CD14-positive monocyte (primary cell): ENCODE measurements around the gene IRF2BP2. TPM values are rescaled to one million over a fixed set of nuclear protein-coding genes. Genes with fewer than 3 reads are reported as not detected.

Source experiments
- DNase-seq, 3 donors: peaks; one replicate each; pipeline ENCODE4 v3.0.0-alpha.2; 2011 to 2022
- H2AFZ ChIP-seq: 2 replicates; pipeline ENCODE4 v1.6.0; 2012; ENCODE audit warnings: mild to moderate bottlenecking, low read depth, low read length, inconsistent platforms; ENCODE audit not compliant: insufficient read depth, poor library complexity, severe bottlenecking
- H3K27ac ChIP-seq, 2 donors: 1 replicate in 1 of 2; 2 replicates in 1 of 2; pipeline ENCODE4 v1.5.1; 2012 to 2013; ENCODE audit warnings: low read length in 2 of 2, control low read depth in 1 of 2, inconsistent platforms in 1 of 2, low read depth in 1 of 2, mild to moderate bottlenecking in 1 of 2
- H3K27me3 ChIP-seq, 2 donors: one replicate each; pipeline versions ENCODE4 v1.6.0 to v1.6.1; 2011 to 2013; ENCODE audit warnings: low read length in 2 of 2; ENCODE audit not compliant: control insufficient read depth in 2 of 2, insufficient read depth in 2 of 2
- H3K36me3 ChIP-seq, 2 donors: replicated peaks in 1 of 2; 1 replicate in 1 of 2; 2 replicates in 1 of 2; pipeline versions ENCODE4 v1.5.1 to v1.6.1; 2012 to 2013; ENCODE audit warnings: low read length in 2 of 2, control low read depth in 1 of 2, inconsistent platforms in 1 of 2, mild to moderate bottlenecking in 1 of 2; ENCODE audit not compliant: insufficient read depth in 2 of 2, control insufficient read depth in 1 of 2
- H3K4me1 ChIP-seq, 2 donors: 1 replicate in 1 of 2; 2 replicates in 1 of 2; pipeline versions ENCODE4 v1.5.1 to v1.6.1; 2012 to 2013; ENCODE audit warnings: low read length in 2 of 2, control low read depth in 1 of 2, inconsistent platforms in 1 of 2, mild to moderate bottlenecking in 1 of 2, moderate library complexity in 1 of 2; ENCODE audit not compliant: insufficient read depth in 2 of 2, control insufficient read depth in 1 of 2
- H3K4me2 ChIP-seq: replicated peaks from 2 replicates; pipeline ENCODE3; 2012; ENCODE audit warnings: low read length, moderate library complexity, mild to moderate bottlenecking; ENCODE audit not compliant: poor library complexity, severe bottlenecking; ENCODE audit errors: extremely low read depth
- H3K4me3 ChIP-seq, 3 experiments: fragments of 200-600 bp in 1 of 3; sonication (generic) in 1 of 3; replicated peaks in 1 of 3; 1 replicate in 2 of 3; 2 replicates in 1 of 3; pipeline ENCODE4 v1.5.1; 2011 to 2013; ENCODE audit warnings: low read length in 3 of 3, mild to moderate bottlenecking in 3 of 3, control low read depth in 2 of 3, low read depth in 2 of 3, inconsistent platforms in 1 of 3, moderate library complexity in 1 of 3
- H3K79me2 ChIP-seq: 2 replicates; pipeline ENCODE4 v1.6.0; 2012; ENCODE audit warnings: mild to moderate bottlenecking, control low read depth, inconsistent platforms, low read length, moderate library complexity; ENCODE audit not compliant: insufficient read depth
- H3K9ac ChIP-seq: 2 replicates; pipeline ENCODE4 v1.6.0; 2017; ENCODE audit warnings: low read length, mild to moderate bottlenecking; ENCODE audit not compliant: insufficient read depth, poor library complexity, severe bottlenecking
- H3K9me3 ChIP-seq, 2 donors: replicated peaks in 1 of 2; 1 replicate in 1 of 2; 2 replicates in 1 of 2; pipeline versions ENCODE4 v1.5.1 to v1.6.1; 2012 to 2013; ENCODE audit warnings: low read length in 2 of 2, control low read depth in 1 of 2; ENCODE audit not compliant: control insufficient read depth in 1 of 2, insufficient read depth in 1 of 2
- H4K20me1 ChIP-seq: 2 replicates; pipeline ENCODE4 v1.6.0; 2012; ENCODE audit warnings: mild to moderate bottlenecking, low read length, control low read depth, moderate library complexity; ENCODE audit not compliant: insufficient read depth
- H3K27ac Mint-ChIP-seq, 7 donors: one replicate each; pipeline ENCODE4 v1.8.0; 2020; ENCODE audit warnings: mild to moderate bottlenecking in 7 of 7, mixed read lengths in 7 of 7, moderate library complexity in 6 of 7, inconsistent platforms in 2 of 7
- H3K27me3 Mint-ChIP-seq, 3 donors: one replicate each; pipeline ENCODE4 v1.8.0; 2021 to 2022; ENCODE audit warnings: low read depth in 3 of 3, mild to moderate bottlenecking in 3 of 3, mixed read lengths in 3 of 3, moderate library complexity in 3 of 3, inconsistent platforms in 1 of 3
- H3K36me3 Mint-ChIP-seq, 2 donors: one replicate each; pipeline ENCODE4 v1.8.0; 2020; ENCODE audit warnings: mixed read lengths in 2 of 2, inconsistent platforms in 1 of 2, mild to moderate bottlenecking in 1 of 2
- H3K4me1 Mint-ChIP-seq: one replicate; pipeline ENCODE4 v1.8.0; 2020; ENCODE audit warnings: mild to moderate bottlenecking, mixed read lengths
- H3K4me3 Mint-ChIP-seq, 2 donors: one replicate each; pipeline ENCODE4 v1.8.0; 2020; ENCODE audit warnings: mild to moderate bottlenecking in 2 of 2, mixed read lengths in 2 of 2, moderate library complexity in 1 of 2
- H3K9me3 Mint-ChIP-seq, 7 donors: one replicate each; pipeline ENCODE4 v1.8.0; 2020 to 2022; ENCODE audit warnings: mixed read lengths in 7 of 7, mild to moderate bottlenecking in 6 of 7, moderate library complexity in 6 of 7, inconsistent platforms in 2 of 7
- WGBS: methylation state at CpG from one replicate; pipeline ENCODE4 v1.1.5; 2013; ENCODE audit warnings: missing lambda C conversion rate; ENCODE audit not compliant: insufficient coverage; 5-methylcytosine and 5-hydroxymethylcytosine counted together
- intact Hi-C, 2 donors: fragments of 100-400 bp; cut with micrococcal nuclease; formaldehyde crosslinking; loops; one replicate each; pipeline versions ENCODE4 v1.15.0 to v1.15.1; 2023
- polyA plus RNA-seq, 3 donors: library from polyadenylated mRNA; depleted of rRNA in 1 of 3; unstranded in 2 of 3; stranded (reverse) in 1 of 3; fragments of 300-500 nt in 2 of 3; fragments of >200 nt in 1 of 3; fragmentation: Illumina TruSeq in 2 of 3; gene quantifications; 1 replicate in 2 of 3; 2 replicates in 1 of 3; pipeline ENCODE4 v1.2.3, GENCODE V29; 2012 to 2021
- TF ChIP-seq, protein P1 (sequence below): fragments of 200-600 bp; IDR thresholded peaks from one replicate; pipeline ENCODE4 v1.8.0; 2022; ENCODE audit warnings: antibody characterized with exemption, mild to moderate bottlenecking

The IRF2BP2 gene
- polyA plus RNA-seq, 3 donors, result 22.4 to 656 (median 22.6) TPM

DNA sequence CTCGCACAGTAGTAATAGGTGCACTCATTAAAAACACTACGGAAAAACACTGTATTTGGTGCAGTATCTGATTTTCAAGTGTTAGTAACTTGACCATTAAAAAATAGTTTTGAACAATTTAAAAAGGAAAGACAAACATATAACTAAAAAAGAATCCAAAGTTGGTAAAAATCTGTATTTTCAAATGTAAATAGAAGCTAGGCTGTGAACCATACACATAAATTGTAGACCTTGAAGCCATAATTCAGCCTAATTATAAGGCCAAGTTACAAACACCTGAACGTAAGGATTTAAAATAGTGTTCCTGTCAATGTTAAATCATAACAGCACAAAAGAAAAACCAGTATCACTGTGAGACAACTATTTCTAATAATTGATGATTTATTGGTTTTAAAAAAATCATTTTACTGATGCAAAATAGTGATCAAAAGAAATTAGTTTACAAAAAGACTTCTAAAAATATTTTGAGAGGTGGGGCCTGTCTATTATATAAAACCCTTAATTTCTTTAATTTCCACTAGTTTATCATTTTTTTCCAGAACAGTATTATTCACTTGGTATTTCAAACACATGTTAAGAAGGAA lies 4.5 kb downstream of the IRF2BP2 start:
- Mint-ChIP-seq H3K27me3 (no peaks in the 10 kb centered on the region), H3K27ac (peak overlapping the region in 6 of 7 donors; percentile 93 to 100 (median 98)), H3K36me3 (peaks cover 60 to 62% of the 10 kb centered on the region in 2 donors), H3K4me3 (peak overlapping the region; percentile 99 to 100), H3K4me1 (peaks cover 28% of the 10 kb centered on the region), H3K9me3 (peaks cover 0 to 9% (median 0%) of the 10 kb centered on the region in 7 donors)
- intact Hi-C loops, result loop anchor here (5.0 to 10.0 kb wide), 2 partner anchors 281 to 377 kb away; no protein-coding TSS in a partner anchor
- Histone ChIP-seq H3K27ac (peak overlapping the region; percentile 95 to 98), H3K4me1 (peaks cover 42 to 61% of the 10 kb centered on the region in 2 donors), H4K20me1 (peaks cover 75% of the 10 kb centered on the region), H3K27me3 (no peaks in the 10 kb centered on the region), H3K36me3 (peaks cover 43 to 45% of the 10 kb centered on the region in 2 donors), H3K4me3 (peak overlapping the region; percentile 62 to 95 (median 89)), H3K79me2 (peaks cover 87% of the 10 kb centered on the region), H3K9me3 (no peaks in the 10 kb centered on the region), H3K9ac (peak overlapping the region; percentile 98), H2AFZ (no peak overlapping the region), H3K4me2 (peak overlapping the region; percentile 99)
- DNase-seq, result no peak
- TF ChIP-seq, protein P1, sequence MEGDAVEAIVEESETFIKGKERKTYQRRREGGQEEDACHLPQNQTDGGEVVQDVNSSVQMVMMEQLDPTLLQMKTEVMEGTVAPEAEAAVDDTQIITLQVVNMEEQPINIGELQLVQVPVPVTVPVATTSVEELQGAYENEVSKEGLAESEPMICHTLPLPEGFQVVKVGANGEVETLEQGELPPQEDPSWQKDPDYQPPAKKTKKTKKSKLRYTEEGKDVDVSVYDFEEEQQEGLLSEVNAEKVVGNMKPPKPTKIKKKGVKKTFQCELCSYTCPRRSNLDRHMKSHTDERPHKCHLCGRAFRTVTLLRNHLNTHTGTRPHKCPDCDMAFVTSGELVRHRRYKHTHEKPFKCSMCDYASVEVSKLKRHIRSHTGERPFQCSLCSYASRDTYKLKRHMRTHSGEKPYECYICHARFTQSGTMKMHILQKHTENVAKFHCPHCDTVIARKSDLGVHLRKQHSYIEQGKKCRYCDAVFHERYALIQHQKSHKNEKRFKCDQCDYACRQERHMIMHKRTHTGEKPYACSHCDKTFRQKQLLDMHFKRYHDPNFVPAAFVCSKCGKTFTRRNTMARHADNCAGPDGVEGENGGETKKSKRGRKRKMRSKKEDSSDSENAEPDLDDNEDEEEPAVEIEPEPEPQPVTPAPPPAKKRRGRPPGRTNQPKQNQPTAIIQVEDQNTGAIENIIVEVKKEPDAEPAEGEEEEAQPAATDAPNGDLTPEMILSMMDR, result no peak
- WGBS, result no CpG with 5 or more reads among the region's 3 CpGs

DNA sequence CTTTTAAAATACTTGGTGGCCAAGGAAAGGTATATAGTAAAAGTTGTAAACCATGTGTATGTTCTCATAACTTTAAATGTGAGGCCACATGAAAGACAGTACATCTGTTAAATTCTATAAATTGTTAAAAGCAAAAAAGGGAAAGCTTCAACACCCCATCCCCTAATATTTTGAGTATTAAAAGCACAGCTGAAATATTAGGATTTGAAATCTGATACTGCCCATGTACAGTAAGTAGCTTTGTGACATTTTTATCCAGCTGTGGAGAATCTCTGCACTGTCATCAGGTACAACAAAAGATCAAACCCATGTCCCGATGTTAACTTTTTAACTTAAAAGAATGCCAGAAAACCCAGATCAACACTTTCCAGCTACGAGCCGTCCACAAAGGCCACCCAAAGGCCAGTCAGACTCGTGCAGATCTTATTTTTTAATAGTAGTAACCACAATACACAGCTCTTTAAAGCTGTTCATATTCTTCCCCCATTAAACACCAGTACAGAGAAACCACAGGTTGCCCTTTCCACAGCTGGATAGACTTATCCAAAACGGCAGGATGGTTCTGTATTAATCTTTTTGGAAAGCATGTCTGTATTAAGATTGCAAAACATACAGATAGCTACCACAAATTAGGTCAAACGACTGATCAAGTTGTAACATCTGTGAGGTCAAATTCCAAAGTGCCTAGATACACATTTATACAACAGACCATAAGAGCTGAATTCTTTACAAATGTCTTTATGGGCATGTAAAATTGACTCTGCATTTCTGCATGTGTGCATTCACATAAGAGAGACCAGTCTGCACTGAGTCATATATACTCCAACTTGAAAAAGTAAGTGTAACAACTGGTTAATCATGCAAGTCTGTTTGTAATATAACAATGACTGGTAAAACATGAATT lies 5.2 kb downstream of the IRF2BP2 start:
- Histone ChIP-seq H3K4me3 (peak overlapping the region; percentile 62 to 95 (median 89)), H3K9ac (peak overlapping the region; percentile 98), H3K36me3 (peaks cover 43 to 45% of the 10 kb centered on the region in 2 donors), H3K27ac (peak overlapping the region; percentile 52 to 98), H3K27me3 (no peaks in the 10 kb centered on the region), H3K4me1 (peaks cover 44 to 68% of the 10 kb centered on the region in 2 donors), H4K20me1 (peaks cover 77% of the 10 kb centered on the region), H3K9me3 (no peaks in the 10 kb centered on the region), H2AFZ (no peak overlapping the region), H3K4me2 (peak overlapping the region; percentile 99), H3K79me2 (peaks cover 87% of the 10 kb centered on the region)
- 0% methylated on average over 3 of the region's 6 CpGs for WGBS
- peaks cover 60 to 62% of the 10 kb centered on the region in 2 donors for H3K36me3 Mint-ChIP-seq
- H3K4me3 Mint-ChIP-seq, result peak overlapping the region; percentile 99 to 100
- TF ChIP-seq, protein P1, result no peak
- no peaks in the 10 kb centered on the region for H3K27me3 Mint-ChIP-seq
- peak overlapping the region; percentile 66 to 100 (median 81) for H3K27ac Mint-ChIP-seq
- DNase-seq, result peak in 2 of 3 donors; percentile 50 to 55
- peaks cover 0 to 9% (median 0%) of the 10 kb centered on the region in 7 donors for H3K9me3 Mint-ChIP-seq
- H3K4me1 Mint-ChIP-seq, result peaks cover 28% of the 10 kb centered on the region
- intact Hi-C loops, result loop anchor here (5.0 to 10.0 kb wide), 4 partner anchors 280 to 478 kb away; no protein-coding TSS in a partner anchor
